ENCODE results near the gene WNK3.

Gene WNK3

DNA sequence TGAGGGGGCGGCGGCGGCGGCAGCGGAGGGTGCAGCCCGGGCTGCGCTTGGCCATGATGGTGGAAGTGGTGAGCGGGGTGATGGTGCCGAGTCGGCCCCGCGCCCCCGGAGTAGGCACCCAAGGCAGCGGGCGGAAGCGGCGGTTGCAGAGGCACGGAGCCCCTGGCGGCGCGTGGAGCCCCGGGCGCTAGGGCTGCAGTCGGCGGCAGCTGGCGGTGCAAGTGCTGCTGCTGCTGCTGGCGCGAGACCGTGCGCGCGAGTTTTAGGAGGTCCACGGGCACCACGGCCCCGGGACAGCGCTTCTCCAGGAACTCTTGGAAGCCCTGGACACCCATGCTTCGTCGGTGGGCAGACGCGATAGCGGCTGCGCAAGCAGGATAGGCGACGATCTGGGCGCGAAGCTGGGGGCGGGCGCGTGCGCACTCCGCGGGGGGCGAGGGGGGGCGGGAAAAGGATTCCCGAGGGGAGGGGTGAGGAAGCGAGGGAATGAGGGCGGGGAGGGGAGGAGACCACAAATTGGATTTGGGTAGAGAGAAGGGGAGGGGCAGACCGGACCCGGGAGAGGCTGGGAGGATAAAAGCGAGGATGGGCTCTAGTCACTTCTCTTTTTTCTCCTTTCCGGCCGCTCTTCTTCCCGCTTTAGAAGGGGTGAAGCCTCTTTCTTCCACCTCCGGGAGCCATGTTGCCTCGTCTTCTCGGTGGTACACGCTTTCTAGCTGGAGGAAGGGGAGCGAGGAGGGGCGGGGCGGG lies 174.8 kb downstream of the WNK3 start, which contains the start of gene FAM120C:
FAM120C (minus strand) TSS at position 391 of the 750 bp plus-strand sequence; CDS start at position 335, 56 bp downstream.
- CTCF ChIA-PET, result no interaction called here
- peak; percentile 83 for DNase-seq (ENCODE audit: extremely low spot score)
- TF ChIP-seq L3MBTL2 (conservative IDR thresholded peaks at IDR 0.05) (no peak), FOXM1 (IDR thresholded peaks at IDR 0.05; ENCODE audit: borderline replicate concordance) (no peak), SP1 (IDR thresholded peaks at IDR 0.05) (no peak), LEF1 (IDR thresholded peaks at IDR 0.05; ENCODE audit: borderline replicate concordance) (no peak), NFRKB (IDR thresholded peaks at IDR 0.05) (no peak), ELF4 (IDR thresholded peaks at IDR 0.05) (no peak), BHLHE40 (IDR thresholded peaks at IDR 0.05; ENCODE audit: borderline replicate concordance) (no peak), FOXA1 (IDR thresholded peaks at IDR 0.05) (no peak), SUZ12 (IDR thresholded peaks at IDR 0.05) (no peak), CTBP1 (IDR thresholded peaks at IDR 0.05; ENCODE audit: borderline replicate concordance) (no peak), HDGF (IDR thresholded peaks at IDR 0.05; ENCODE audit: borderline replicate concordance) (no peak), TARDBP (IDR thresholded peaks at IDR 0.05) (no peak), ZNF384 (IDR thresholded peaks at IDR 0.05) (no peak), ARNT (IDR thresholded peaks at IDR 0.05) (no peak)
- TF ChIP-seq, protein P1, sequence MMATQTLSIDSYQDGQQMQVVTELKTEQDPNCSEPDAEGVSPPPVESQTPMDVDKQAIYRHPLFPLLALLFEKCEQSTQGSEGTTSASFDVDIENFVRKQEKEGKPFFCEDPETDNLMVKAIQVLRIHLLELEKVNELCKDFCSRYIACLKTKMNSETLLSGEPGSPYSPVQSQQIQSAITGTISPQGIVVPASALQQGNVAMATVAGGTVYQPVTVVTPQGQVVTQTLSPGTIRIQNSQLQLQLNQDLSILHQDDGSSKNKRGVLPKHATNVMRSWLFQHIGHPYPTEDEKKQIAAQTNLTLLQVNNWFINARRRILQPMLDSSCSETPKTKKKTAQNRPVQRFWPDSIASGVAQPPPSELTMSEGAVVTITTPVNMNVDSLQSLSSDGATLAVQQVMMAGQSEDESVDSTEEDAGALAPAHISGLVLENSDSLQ (IDR thresholded peaks at IDR 0.05), result no peak
- POLR2A ChIA-PET, result interaction anchor here (0.6 to 1.3 kb wide), 5 partner anchors 10 to 967 kb away, joined by 3 to 6 read pairs (median 5); partner anchors contain the start of gene PHF8

DNA sequence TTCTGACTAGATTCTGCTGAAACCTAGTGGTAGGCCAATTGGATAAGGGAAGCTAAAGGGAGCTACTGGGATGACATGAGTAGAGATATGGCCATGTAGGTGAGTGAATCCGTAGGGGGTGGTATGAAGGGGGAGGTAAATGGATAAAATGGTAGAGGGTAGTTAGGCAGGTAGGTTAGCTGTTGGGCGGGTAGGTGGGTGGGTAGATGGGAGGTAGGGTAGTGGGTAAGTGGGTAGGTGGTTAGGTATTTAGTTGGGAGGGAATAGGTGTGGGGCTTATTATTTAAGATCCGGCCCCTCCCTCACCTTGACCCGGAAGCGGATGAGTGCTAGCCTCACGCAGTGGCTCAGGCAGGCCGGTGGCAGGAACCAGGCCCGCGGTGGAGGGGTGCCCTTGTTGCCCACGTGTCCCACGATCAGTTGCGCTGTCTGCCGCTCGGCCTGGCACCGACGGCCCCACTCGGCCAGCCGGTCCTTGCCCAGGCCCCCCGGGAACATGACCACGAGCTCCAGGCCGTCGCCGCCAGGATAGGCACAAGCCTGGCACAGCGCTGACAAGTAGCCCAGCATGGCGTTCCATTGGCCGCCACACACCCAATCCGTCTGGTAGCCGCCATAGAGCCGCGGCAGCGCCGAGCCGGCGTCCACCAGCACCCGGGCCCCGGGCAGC lies 175.5 kb downstream of the WNK3 start:
- ChIA-PET CTCF (no interaction called here), POLR2A (interaction anchor here (1.1 kb wide), 1 partner anchor 10 kb away, joined by 3 read pairs; no protein-coding TSS in a partner anchor)
- TF ChIP-seq L3MBTL2 (conservative IDR thresholded peaks at IDR 0.05), result peak; percentile 67
- no peak for TF ChIP-seq LEF1 (IDR thresholded peaks at IDR 0.05; ENCODE audit: borderline replicate concordance)
- peak; percentile 43 for DNase-seq (ENCODE audit: extremely low spot score)

DNA sequence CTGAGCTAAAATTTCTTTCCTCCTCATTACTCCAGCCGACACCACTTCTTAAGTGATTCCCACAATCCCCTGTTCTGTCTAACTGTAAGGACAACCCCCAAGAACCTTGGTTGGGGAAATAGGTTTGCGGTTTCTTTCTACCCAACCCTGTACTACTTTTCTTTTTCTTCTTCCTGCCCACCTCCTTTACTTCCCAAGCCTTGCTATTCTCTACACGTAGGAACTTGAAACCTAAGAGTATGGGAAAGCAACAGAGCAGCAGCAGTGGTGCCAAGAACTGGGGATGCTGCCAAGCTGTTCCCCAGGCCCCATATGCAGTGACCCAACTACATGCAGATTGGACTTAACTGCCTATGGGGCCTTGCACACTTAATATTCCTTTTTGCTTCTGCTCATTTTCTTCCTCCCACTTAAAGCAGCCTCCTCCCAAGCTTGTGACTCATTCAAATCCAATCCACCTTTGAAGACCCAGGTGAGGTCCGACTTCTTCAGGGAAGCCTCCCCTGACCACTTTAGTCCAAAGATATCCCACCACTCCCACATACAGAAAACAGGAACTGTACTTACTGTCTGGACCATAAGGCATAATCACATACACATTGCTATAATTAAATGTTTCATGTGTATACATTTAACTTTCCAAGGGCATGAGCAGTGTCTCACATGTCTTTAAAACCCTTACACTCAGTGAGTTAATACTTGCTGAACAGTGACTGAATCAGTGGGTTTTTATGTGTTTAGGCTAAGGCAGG lies 176.5 kb downstream of the WNK3 start:
- no peak for DNase-seq (ENCODE audit: extremely low spot score)
- ChIA-PET CTCF (interaction anchor here (1.1 kb wide), 1 partner anchor 139 kb away, joined by 3 read pairs; no protein-coding TSS in a partner anchor), POLR2A (interaction anchor here (1.1 kb wide), 1 partner anchor 459 kb away, joined by 3 read pairs; no protein-coding TSS in a partner anchor)
- TF ChIP-seq NFRKB (IDR thresholded peaks at IDR 0.05) (no peak), FOXA1 (IDR thresholded peaks at IDR 0.05) (no peak), LEF1 (IDR thresholded peaks at IDR 0.05; ENCODE audit: borderline replicate concordance) (no peak), FOXM1 (IDR thresholded peaks at IDR 0.05; ENCODE audit: borderline replicate concordance) (no peak), FOXK2 (IDR thresholded peaks at IDR 0.05) (no peak), CTBP1 (IDR thresholded peaks at IDR 0.05; ENCODE audit: borderline replicate concordance) (no peak), TARDBP (IDR thresholded peaks at IDR 0.05) (no peak), HDGF (IDR thresholded peaks at IDR 0.05; ENCODE audit: borderline replicate concordance) (no peak), ARNT (IDR thresholded peaks at IDR 0.05) (no peak), SUZ12 (IDR thresholded peaks at IDR 0.05) (no peak), ELF4 (IDR thresholded peaks at IDR 0.05) (no peak), ZNF384 (IDR thresholded peaks at IDR 0.05) (no peak), L3MBTL2 (conservative IDR thresholded peaks at IDR 0.05) (no peak), SP1 (IDR thresholded peaks at IDR 0.05) (no peak), BHLHE40 (IDR thresholded peaks at IDR 0.05; ENCODE audit: borderline replicate concordance) (no peak)
- TF ChIP-seq, protein P1 (IDR thresholded peaks at IDR 0.05), result no peak

DNA sequence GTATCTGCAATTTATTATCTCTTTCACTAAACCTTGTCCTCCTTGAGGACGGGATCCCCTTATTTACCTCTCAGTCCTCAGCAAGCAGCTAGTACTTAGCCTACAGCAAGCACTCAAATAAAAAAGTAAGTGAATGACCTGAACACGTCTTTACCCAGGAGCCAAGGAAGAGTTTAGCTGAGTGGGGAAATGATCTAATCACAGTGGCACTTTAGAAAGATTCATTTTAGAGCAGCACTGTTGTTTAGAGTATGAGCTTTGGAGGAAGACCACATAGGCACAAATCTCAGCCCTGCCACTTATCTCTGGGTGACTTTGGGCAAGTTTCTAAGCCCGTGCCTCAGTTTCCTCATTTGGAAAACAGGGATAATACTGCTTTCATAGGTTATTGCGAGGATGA lies 177.4 kb downstream of the WNK3 start:
- CTCF ChIA-PET, result interaction anchor here (1.1 kb wide), 1 partner anchor 138 kb away, joined by 3 read pairs; no protein-coding TSS in a partner anchor
- TF ChIP-seq HDGF (IDR thresholded peaks at IDR 0.05; ENCODE audit: borderline replicate concordance), result no peak
- no peak for TF ChIP-seq FOXM1 (IDR thresholded peaks at IDR 0.05; ENCODE audit: borderline replicate concordance)
- TF ChIP-seq ZNF384 (IDR thresholded peaks at IDR 0.05), result no peak
- no peak for TF ChIP-seq ARNT (IDR thresholded peaks at IDR 0.05)
- no peak for TF ChIP-seq TARDBP (IDR thresholded peaks at IDR 0.05)
- TF ChIP-seq CTBP1 (IDR thresholded peaks at IDR 0.05; ENCODE audit: borderline replicate concordance), result no peak
- TF ChIP-seq SUZ12 (IDR thresholded peaks at IDR 0.05), result no peak
- TF ChIP-seq FOXA1 (IDR thresholded peaks at IDR 0.05), result no peak
- no peak for TF ChIP-seq NFRKB (IDR thresholded peaks at IDR 0.05)
- no peak for TF ChIP-seq FOXK2 (IDR thresholded peaks at IDR 0.05)
- TF ChIP-seq SP1 (IDR thresholded peaks at IDR 0.05), result no peak
- no peak for TF ChIP-seq L3MBTL2 (conservative IDR thresholded peaks at IDR 0.05)
- TF ChIP-seq ELF4 (IDR thresholded peaks at IDR 0.05), result no peak
- TF ChIP-seq, protein P1 (IDR thresholded peaks at IDR 0.05), result no peak
- no peak for TF ChIP-seq LEF1 (IDR thresholded peaks at IDR 0.05; ENCODE audit: borderline replicate concordance)
- no peak for TF ChIP-seq BHLHE40 (IDR thresholded peaks at IDR 0.05; ENCODE audit: borderline replicate concordance)
- POLR2A ChIA-PET, result interaction anchor here (1.1 kb wide), 1 partner anchor 460 kb away, joined by 3 read pairs; no protein-coding TSS in a partner anchor
- DNase-seq (ENCODE audit: extremely low spot score), result no peak
